Mucosa of rectum (tissue), 2 donors: ENCODE data around the gene CAPZB.

Experiments
- H3K27ac ChIP-seq, 2 donors: one replicate each; pipeline ENCODE4 v1.7.0; 2013; ENCODE audit warnings: inconsistent platforms in 2 of 2, low read depth in 2 of 2, low read length in 2 of 2
- H3K27me3 ChIP-seq, 2 donors: one replicate each; pipeline ENCODE4 v1.7.0; 2013; ENCODE audit warnings: low read length in 2 of 2; ENCODE audit not compliant: control insufficient read depth in 2 of 2, insufficient read depth in 2 of 2
- H3K36me3 ChIP-seq, 2 donors: one replicate each; pipeline ENCODE4 v1.7.0; 2013; ENCODE audit warnings: low read length in 2 of 2; ENCODE audit not compliant: control insufficient read depth in 2 of 2, insufficient read depth in 2 of 2
- H3K4me1 ChIP-seq, 2 donors: one replicate each; pipeline ENCODE4 v1.7.0; 2013; ENCODE audit warnings: low read length in 2 of 2, mild to moderate bottlenecking in 1 of 2; ENCODE audit not compliant: control insufficient read depth in 2 of 2, insufficient read depth in 2 of 2
- H3K4me3 ChIP-seq, 2 donors: one replicate each; pipeline ENCODE4 v1.7.0; 2013; ENCODE audit warnings: low read length in 2 of 2
- H3K9ac ChIP-seq, 2 donors: one replicate each; pipeline ENCODE4 v1.7.0; 2013; ENCODE audit warnings: low read length in 2 of 2, low read depth in 1 of 2, mild to moderate bottlenecking in 1 of 2
- H3K9me3 ChIP-seq, 2 donors: one replicate each; pipeline ENCODE4 v1.7.0; 2013; ENCODE audit warnings: low read length in 2 of 2; ENCODE audit not compliant: control insufficient read depth in 2 of 2
- donor health status: healthy.
- donor health status: Normal muscosa, but diverticular disease.

CAPZB gene

GRCh38 chr1:19410393-19410792 is 74.9 kb downstream of the CAPZB start:
- H3K9me3 ChIP-seq: no peaks in the 10 kb centered on the region
- peaks cover 3 to 13% of the 10 kb centered on the region in 2 donors for H3K36me3 ChIP-seq
- no peak overlapping the region for H3K9ac ChIP-seq
- H3K27me3 ChIP-seq: no peaks in the 10 kb centered on the region
- H3K4me3 ChIP-seq: no peak overlapping the region
- H3K4me1 ChIP-seq: peaks cover 25 to 32% of the 10 kb centered on the region in 2 donors
- H3K27ac ChIP-seq: no peak overlapping the region

GRCh38 chr1:19409477-19410341 is 75.6 kb downstream of the CAPZB start:
- H3K36me3 ChIP-seq: peaks cover 3 to 15% of the 10 kb centered on the region in 2 donors
- H3K9ac ChIP-seq: no peak overlapping the region
- no peak overlapping the region for H3K27ac ChIP-seq
- no peaks in the 10 kb centered on the region for H3K27me3 ChIP-seq
- H3K4me3 ChIP-seq: no peak overlapping the region
- no peaks in the 10 kb centered on the region for H3K9me3 ChIP-seq
- H3K4me1 ChIP-seq: peaks cover 28 to 32% of the 10 kb centered on the region in 2 donors

GRCh38 chr1:19407494-19408096 is 77.7 kb downstream of the CAPZB start:
- Histone ChIP-seq H3K36me3 (peaks cover 3 to 15% of the 10 kb centered on the region in 2 donors), H3K9me3 (no peaks in the 10 kb centered on the region), H3K9ac (no peak overlapping the region), H3K27me3 (no peaks in the 10 kb centered on the region), H3K4me1 (peaks cover 23 to 26% of the 10 kb centered on the region in 2 donors), H3K4me3 (no peak overlapping the region), H3K27ac (no peak overlapping the region)

GRCh38 chr1:19406680-19407079 is 78.7 kb downstream of the CAPZB start:
- Histone ChIP-seq H3K4me3 (no peak overlapping the region), H3K9ac (no peak overlapping the region), H3K36me3 (peaks cover 3 to 13% of the 10 kb centered on the region in 2 donors), H3K27me3 (no peaks in the 10 kb centered on the region), H3K9me3 (no peaks in the 10 kb centered on the region), H3K4me1 (peaks cover 22% of the 10 kb centered on the region in 2 donors), H3K27ac (peak overlapping the region; percentile 40 to 61)

- Histone ChIP-seq H3K36me3 (peaks cover 3 to 15% of the 10 kb centered on the region in 2 donors), H3K9ac (no peak overlapping the region), H3K4me1 (peaks cover 17 to 22% of the 10 kb centered on the region in 2 donors), H3K4me3 (no peak overlapping the region), H3K27ac (peak overlapping the region; percentile 52 to 61), H3K27me3 (no peaks in the 10 kb centered on the region), H3K9me3 (no peaks in the 10 kb centered on the region)
These were observed 79.4 kb downstream of the CAPZB start for GRCh38 chr1:19405761-19406487.

- H3K27me3 ChIP-seq: no peaks in the 10 kb centered on the region
- no peaks in the 10 kb centered on the region for H3K9me3 ChIP-seq
- H3K9ac ChIP-seq: no peak overlapping the region
- peaks cover 3 to 15% of the 10 kb centered on the region in 2 donors for H3K36me3 ChIP-seq
- peak overlapping the region; percentile 52 to 61 for H3K27ac ChIP-seq
- H3K4me1 ChIP-seq: peaks cover 17 to 22% of the 10 kb centered on the region in 2 donors
- no peak overlapping the region for H3K4me3 ChIP-seq
These were observed 80.1 kb downstream of the CAPZB start for GRCh38 chr1:19405195-19405760.

- Histone ChIP-seq H3K27ac (peak overlapping the region; percentile 31 to 34), H3K9me3 (no peaks in the 10 kb centered on the region), H3K4me3 (no peak overlapping the region), H3K4me1 (peaks cover 17 to 22% of the 10 kb centered on the region in 2 donors), H3K36me3 (peaks cover 3 to 15% of the 10 kb centered on the region in 2 donors), H3K9ac (no peak overlapping the region), H3K27me3 (no peaks in the 10 kb centered on the region)
These were observed 80.6 kb downstream of the CAPZB start for GRCh38 chr1:19404748-19405147.

- Histone ChIP-seq H3K4me1 (peaks cover 17 to 22% of the 10 kb centered on the region in 2 donors), H3K27ac (peak overlapping the region in 1 of 2 donors; percentile 10), H3K4me3 (no peak overlapping the region), H3K9ac (no peak overlapping the region), H3K27me3 (no peaks in the 10 kb centered on the region), H3K9me3 (no peaks in the 10 kb centered on the region), H3K36me3 (peaks cover 3 to 15% of the 10 kb centered on the region in 2 donors)
These were observed 82.1 kb downstream of the CAPZB start for GRCh38 chr1:19403256-19403655.

GRCh38 chr1:19402031-19402813 is 83.1 kb downstream of the CAPZB start:
- Histone ChIP-seq H3K27me3 (no peaks in the 10 kb centered on the region), H3K27ac (peak overlapping the region in 1 of 2 donors; percentile 13), H3K9me3 (no peaks in the 10 kb centered on the region), H3K9ac (no peak overlapping the region), H3K4me1 (peaks cover 15 to 22% of the 10 kb centered on the region in 2 donors), H3K36me3 (peaks cover 0 to 9% of the 10 kb centered on the region in 2 donors), H3K4me3 (no peak overlapping the region)
